HEK293 (cell line): ENCODE data around the gene MRPL4.

ENCODE experiments used
- CTCF ChIP-seq: fragments of 450-650 bp; formaldehyde crosslinking; IDR thresholded peaks from 2 replicates; pipeline ENCODE4 v1.5.1; 2016; ENCODE audit warnings: missing biosample characterization, missing genetic modification characterization
- HOXA7 ChIP-seq: sonication (generic); formaldehyde crosslinking; IDR thresholded peaks from 2 replicates; pipeline ENCODE4 v1.8.1; 2022; ENCODE audit warnings: missing genetic modification reagents, borderline replicate concordance
- SP2 ChIP-seq: fragments of 450-650 bp; formaldehyde crosslinking; IDR thresholded peaks from 2 replicates; pipeline ENCODE4 v1.5.1; 2016; ENCODE audit warnings: missing biosample characterization, missing genetic modification characterization
- ZFP37 ChIP-seq: fragments of 450-650 bp; formaldehyde crosslinking; IDR thresholded peaks from 2 replicates; pipeline ENCODE4 v1.5.1; 2016; ENCODE audit warnings: missing biosample characterization, missing genetic modification characterization
- ZNF521 ChIP-seq: fragments of 450-650 bp; formaldehyde crosslinking; IDR thresholded peaks from 2 replicates; pipeline ENCODE4 v1.5.1; 2017; ENCODE audit warnings: missing biosample characterization, mild to moderate bottlenecking, missing genetic modification characterization
- ZSCAN23 ChIP-seq: fragments of 450-650 bp; formaldehyde crosslinking; IDR thresholded peaks from 2 replicates; pipeline ENCODE4 v1.5.1; 2016; ENCODE audit warnings: missing biosample characterization, missing genetic modification characterization
- TF ChIP-seq, protein P1 (sequence below): fragments of 450-650 bp; formaldehyde crosslinking; IDR thresholded peaks from 2 replicates; pipeline ENCODE4 v1.5.1; 2016; ENCODE audit warnings: missing biosample characterization, missing genetic modification characterization

DNA sequence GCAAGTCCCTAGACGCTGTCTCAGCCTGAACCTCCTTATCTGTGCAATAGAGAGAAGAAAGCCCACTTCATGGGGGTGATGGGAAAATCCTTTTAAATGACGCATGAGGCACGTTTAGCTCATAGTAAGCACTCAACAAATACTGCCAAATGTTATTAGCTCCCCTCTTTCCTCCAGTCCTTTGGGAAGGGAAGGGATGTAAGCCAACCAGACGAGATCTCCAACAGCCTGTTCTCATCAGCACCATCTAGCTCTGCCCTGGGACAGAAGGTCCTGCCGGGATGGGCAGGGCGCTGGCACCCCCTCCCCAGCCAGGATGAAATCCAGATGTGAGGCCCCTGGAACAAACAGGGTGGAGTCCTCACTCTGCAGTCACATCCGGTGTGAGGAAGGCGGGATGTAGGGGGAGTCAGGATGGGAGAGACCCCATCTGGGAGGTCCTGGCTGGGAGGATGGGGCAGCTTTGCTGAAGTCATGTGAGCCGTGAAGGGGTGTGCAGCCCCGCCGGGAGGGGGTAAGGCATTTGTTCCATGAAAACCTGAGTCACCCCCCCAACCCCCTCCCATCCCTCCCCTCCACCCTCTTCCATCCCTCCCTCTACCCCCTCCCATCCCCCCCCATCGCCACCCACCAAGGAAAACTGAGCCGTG is 25.5 kb upstream of the MRPL4 start:
- TF ChIP-seq, protein P1, sequence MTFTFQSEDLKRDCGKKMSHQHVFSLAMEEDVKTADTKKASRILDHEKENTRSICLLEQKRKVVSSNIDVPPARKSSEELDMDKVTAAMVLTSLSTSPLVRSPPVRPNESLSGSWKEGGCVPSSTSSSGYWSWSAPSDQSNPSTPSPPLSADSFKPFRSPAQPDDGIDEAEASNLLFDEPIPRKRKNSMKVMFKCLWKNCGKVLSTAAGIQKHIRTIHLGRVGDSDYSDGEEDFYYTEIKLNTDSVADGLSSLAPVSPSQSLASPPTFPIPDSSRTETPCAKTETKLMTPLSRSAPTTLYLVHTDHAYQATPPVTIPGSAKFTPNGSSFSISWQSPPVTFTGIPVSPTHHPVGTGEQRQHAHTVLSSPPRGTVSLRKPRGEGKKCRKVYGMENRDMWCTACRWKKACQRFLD (tag by site-specific recombination) = no peak
- no peak for TF ChIP-seq HOXA7 (CRISPR knock-in tag)
- TF ChIP-seq SP2 = no peak
- no peak for TF ChIP-seq CTCF (tag by site-specific recombination)
- TF ChIP-seq ZFP37 (tag by site-specific recombination) = no peak
- no peak for TF ChIP-seq ZNF521 (tag by site-specific recombination)
- no peak for TF ChIP-seq ZSCAN23
